Calu3 (cell line): ENCODE data around the gene OR51E2. TPM values are rescaled to one million over a fixed set of nuclear protein-coding genes. Genes with fewer than 3 reads are reported as not detected.

Source experiments
- BruUV-seq: library from RNA; stranded (reverse); fragments of 400-500 nt; replicated peaks from 2 replicates; lab custom pipeline; 2021; lab: Mats Ljungman, UMichigan
- CTCF ChIA-PET: fragments of 300-600 bp; sonication (Branson Sonifier 250); formaldehyde crosslinking; loops from one replicate; lab custom pipeline; 2022; ENCODE audit warnings: antibody characterized with exemption; lab: Charles Lee
- DNase-seq: peaks from one replicate; pipeline ENCODE4 v3.0.0; 2022
- H3K27ac Mint-ChIP-seq: one replicate; pipeline ENCODE4 v1.8.0; 2022; ENCODE audit warnings: mixed read lengths; ENCODE audit not compliant: unreplicated experiment
- H3K27me3 Mint-ChIP-seq: one replicate; pipeline ENCODE4 v1.8.0; 2022; ENCODE audit warnings: mixed read lengths; ENCODE audit not compliant: unreplicated experiment
- H3K36me3 Mint-ChIP-seq: one replicate; pipeline ENCODE4 v1.8.0; 2022; ENCODE audit warnings: mild to moderate bottlenecking, moderate library complexity, mixed read lengths; ENCODE audit not compliant: insufficient read depth, unreplicated experiment
- H3K4me1 Mint-ChIP-seq: one replicate; pipeline ENCODE4 v1.8.0; 2022; ENCODE audit warnings: mild to moderate bottlenecking, low read depth, mixed read lengths; ENCODE audit not compliant: unreplicated experiment
- H3K4me3 Mint-ChIP-seq: one replicate; pipeline ENCODE4 v1.8.0; 2022; ENCODE audit warnings: mild to moderate bottlenecking, low read depth, moderate library complexity, mixed read lengths; ENCODE audit not compliant: unreplicated experiment
- H3K9me3 Mint-ChIP-seq: one replicate; pipeline ENCODE4 v1.8.0; 2022; ENCODE audit warnings: low read depth, mixed read lengths; ENCODE audit not compliant: unreplicated experiment
- intact Hi-C: fragments of 100-400 bp; cut with micrococcal nuclease; formaldehyde crosslinking; loops from one replicate; pipeline ENCODE4 v1.10.0; 2022; ENCODE audit not compliant: unreplicated experiment
- total RNA-seq: library from RNA; stranded (reverse); gene quantifications from 2 replicates; pipeline ENCODE4 v1.2.3, GENCODE V29; 2022
- TF ChIP-seq, protein P1 (sequence below): fragments of 200-600 bp; IDR thresholded peaks from one replicate; pipeline ENCODE4 v1.8.0; 2022; ENCODE audit warnings: antibody characterized with exemption; ENCODE audit not compliant: unreplicated experiment

OR51E2 gene
- total RNA-seq, 1 experiment from 2014 or later, result not detected

DNA sequence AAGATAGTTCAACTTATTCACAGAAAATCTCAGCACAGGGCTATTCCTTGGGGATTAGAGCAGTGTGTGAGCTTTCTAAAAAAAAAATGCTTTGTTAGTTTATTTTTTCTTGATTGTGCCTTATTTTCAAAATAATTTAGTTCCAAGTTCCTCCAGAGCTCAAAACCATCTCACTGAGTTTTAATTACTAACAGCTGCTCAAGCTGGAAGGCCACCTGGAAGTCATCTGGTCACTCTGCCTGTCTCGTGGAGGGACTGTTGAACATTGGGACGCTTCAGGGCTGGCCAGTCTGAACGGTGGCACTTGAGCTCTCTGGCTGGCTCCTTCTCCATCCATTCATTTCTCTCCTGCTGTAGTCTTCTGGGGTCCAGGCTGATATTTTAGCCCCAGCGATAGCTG lies 49.9 kb downstream of the OR51E2 start:
- Mint-ChIP-seq H3K4me3 (no peak overlapping the region), H3K27me3 (peaks cover 54% of the 10 kb centered on the region), H3K36me3 (no peaks in the 10 kb centered on the region), H3K27ac (no peak overlapping the region), H3K4me1 (no peaks in the 10 kb centered on the region), H3K9me3 (no peaks in the 10 kb centered on the region)
- DNase-seq, result no peak
- CTCF ChIA-PET, result no interaction called here
- BruUV-seq, result no TSS peak
- intact Hi-C loops, result no loop called here
- TF ChIP-seq, protein P1, sequence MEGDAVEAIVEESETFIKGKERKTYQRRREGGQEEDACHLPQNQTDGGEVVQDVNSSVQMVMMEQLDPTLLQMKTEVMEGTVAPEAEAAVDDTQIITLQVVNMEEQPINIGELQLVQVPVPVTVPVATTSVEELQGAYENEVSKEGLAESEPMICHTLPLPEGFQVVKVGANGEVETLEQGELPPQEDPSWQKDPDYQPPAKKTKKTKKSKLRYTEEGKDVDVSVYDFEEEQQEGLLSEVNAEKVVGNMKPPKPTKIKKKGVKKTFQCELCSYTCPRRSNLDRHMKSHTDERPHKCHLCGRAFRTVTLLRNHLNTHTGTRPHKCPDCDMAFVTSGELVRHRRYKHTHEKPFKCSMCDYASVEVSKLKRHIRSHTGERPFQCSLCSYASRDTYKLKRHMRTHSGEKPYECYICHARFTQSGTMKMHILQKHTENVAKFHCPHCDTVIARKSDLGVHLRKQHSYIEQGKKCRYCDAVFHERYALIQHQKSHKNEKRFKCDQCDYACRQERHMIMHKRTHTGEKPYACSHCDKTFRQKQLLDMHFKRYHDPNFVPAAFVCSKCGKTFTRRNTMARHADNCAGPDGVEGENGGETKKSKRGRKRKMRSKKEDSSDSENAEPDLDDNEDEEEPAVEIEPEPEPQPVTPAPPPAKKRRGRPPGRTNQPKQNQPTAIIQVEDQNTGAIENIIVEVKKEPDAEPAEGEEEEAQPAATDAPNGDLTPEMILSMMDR, result no peak

DNA sequence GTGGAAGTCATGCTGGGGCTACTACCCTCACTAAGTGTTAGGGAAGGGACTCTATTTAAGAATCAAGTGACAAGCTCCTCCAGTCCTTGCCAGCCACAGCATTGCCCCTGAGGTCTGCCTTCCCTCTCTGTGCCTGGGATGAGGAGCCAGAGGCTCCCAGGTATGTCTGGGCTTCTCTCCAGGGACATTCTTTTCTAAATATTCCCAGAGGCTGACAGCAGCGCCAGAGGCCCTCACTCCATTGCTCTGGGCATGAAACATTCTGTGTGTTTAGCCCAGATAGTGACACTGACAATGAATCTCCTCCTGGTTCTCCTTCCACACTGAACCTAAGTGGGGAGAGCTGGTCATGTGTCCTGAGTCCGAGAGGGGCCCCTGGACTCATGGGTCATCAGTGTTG lies 51.7 kb downstream of the OR51E2 start:
- CTCF ChIA-PET, result no interaction called here
- no TSS peak for BruUV-seq
- no peaks in the 10 kb centered on the region for H3K36me3 Mint-ChIP-seq
- H3K4me1 Mint-ChIP-seq, result no peaks in the 10 kb centered on the region
- DNase-seq, result no peak
- no peaks in the 10 kb centered on the region for H3K9me3 Mint-ChIP-seq
- H3K4me3 Mint-ChIP-seq, result no peak overlapping the region
- intact Hi-C loops, result no loop called here
- no peak overlapping the region for H3K27ac Mint-ChIP-seq
- peaks cover 59% of the 10 kb centered on the region for H3K27me3 Mint-ChIP-seq
- TF ChIP-seq, protein P1, result no peak

DNA sequence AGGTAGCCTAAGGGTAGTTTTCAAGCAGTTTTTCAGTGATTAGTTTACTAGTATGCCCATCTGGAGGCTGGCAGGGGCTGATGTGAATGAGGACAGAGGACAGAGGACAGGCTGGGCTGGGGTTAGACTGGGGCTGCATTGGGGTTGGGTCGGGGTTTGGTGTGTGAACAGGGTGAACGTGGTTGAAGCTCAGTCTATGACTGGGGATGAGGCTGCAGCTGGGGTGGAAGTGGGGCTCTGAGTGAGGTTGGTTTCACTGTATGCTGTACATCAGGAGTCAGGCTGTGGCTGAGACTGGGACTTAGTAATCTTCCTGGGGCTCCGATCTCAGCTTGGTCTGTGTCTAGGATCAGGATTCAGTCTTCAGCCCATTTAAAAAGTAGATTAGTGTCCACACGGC lies 53.4 kb downstream of the OR51E2 start:
- no TSS peak for BruUV-seq
- H3K9me3 Mint-ChIP-seq, result no peaks in the 10 kb centered on the region
- no peaks in the 10 kb centered on the region for H3K36me3 Mint-ChIP-seq
- CTCF ChIA-PET, result no interaction called here
- DNase-seq, result no peak
- TF ChIP-seq, protein P1, result no peak
- H3K27me3 Mint-ChIP-seq, result peaks cover 60% of the 10 kb centered on the region
- H3K4me1 Mint-ChIP-seq, result no peaks in the 10 kb centered on the region
- intact Hi-C loops, result no loop called here
- no peak overlapping the region for H3K4me3 Mint-ChIP-seq
- no peak overlapping the region for H3K27ac Mint-ChIP-seq

DNA sequence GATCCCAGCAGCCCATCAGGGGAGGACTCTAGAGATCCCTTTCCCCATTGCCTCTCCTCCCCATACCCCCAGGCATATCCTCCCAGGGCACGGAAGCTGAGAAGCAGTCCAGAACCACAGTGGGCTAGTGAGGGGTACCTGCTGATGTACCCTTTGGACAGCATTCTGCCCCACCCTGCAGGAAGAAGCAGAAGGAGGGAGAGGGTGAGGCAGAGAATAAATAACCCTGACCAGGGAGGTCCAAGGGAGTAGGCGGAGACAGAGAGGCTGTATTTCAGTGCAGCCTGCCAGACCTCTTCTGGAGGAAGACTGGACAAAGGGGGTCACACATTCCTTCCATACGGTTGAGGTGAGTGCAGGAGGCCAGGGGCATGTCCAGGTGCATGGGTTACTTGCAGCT lies 54.0 kb downstream of the OR51E2 start, which contains the start of gene OR51E1:
OR51E1 (plus strand) TSS at position 301 of the 400 bp plus-strand sequence. CDS start 8,545 bp downstream, outside the sequence.
- intact Hi-C loops, result no loop called here
- Mint-ChIP-seq H3K4me1 (no peaks in the 10 kb centered on the region), H3K36me3 (no peaks in the 10 kb centered on the region), H3K27ac (no peak within 1 kb of the TSS), H3K9me3 (no peaks in the 10 kb centered on the region), H3K27me3 (peaks cover 60% of the 10 kb centered on the region), H3K4me3 (no peak within 1 kb of the TSS)
- TF ChIP-seq, protein P1, result no peak
- no peak for DNase-seq
- CTCF ChIA-PET, result no interaction called here
- no TSS peak for BruUV-seq
